HG03039 (cell line): ENCODE measurements around the gene RNF180.
"Not testable (repeated sequence)": the region's sequence is repeated elsewhere in the genome, so short reads cannot be mapped to it uniquely, and the experiment has no call there.

Experiments used
- ATAC-seq: cut with Tn5 transposase; IDR thresholded peaks from one replicate; pipeline ENCODE4 v1.9.1; 2021; ENCODE audit warnings: mild to moderate bottlenecking, moderate library complexity; ENCODE audit not compliant: unreplicated experiment

RNF180 gene

GRCh38 chr5:64180661-64181343 lies 15.2 kb downstream of the RNF180 start:
- no peak for ATAC-seq

GRCh38 chr5:64181440-64181839 lies 15.8 kb downstream of the RNF180 start:
- no peak for ATAC-seq

GRCh38 chr5:64183956-64184355 lies 18.3 kb downstream of the RNF180 start:
- ATAC-seq, result no peak

GRCh38 chr5:64184832-64185231 lies 19.2 kb downstream of the RNF180 start:
- no peak for ATAC-seq

- no peak for ATAC-seq
Observed at GRCh38 chr5:64188776-64189175, 23.1 kb downstream of the RNF180 start.

- ATAC-seq, result no peak
Observed at GRCh38 chr5:64190562-64191306, 25.1 kb downstream of the RNF180 start.

- no peak for ATAC-seq
Observed at GRCh38 chr5:64195981-64196380, 30.3 kb downstream of the RNF180 start.

- ATAC-seq, result no peak
Observed at GRCh38 chr5:64199425-64199824, 33.8 kb downstream of the RNF180 start.

- ATAC-seq, result no peak
Observed at GRCh38 chr5:64201996-64202395, 36.4 kb downstream of the RNF180 start.

- ATAC-seq, result no peak
Observed at GRCh38 chr5:64206653-64207052, 41.0 kb downstream of the RNF180 start.

GRCh38 chr5:64207978-64208377 lies 42.3 kb downstream of the RNF180 start:
- ATAC-seq, result no peak

- no peak for ATAC-seq
Observed at GRCh38 chr5:64209353-64209752, 43.7 kb downstream of the RNF180 start.

- no peak for ATAC-seq
Observed at GRCh38 chr5:64210866-64211265, 45.2 kb downstream of the RNF180 start.

- ATAC-seq, result no peak
Observed at GRCh38 chr5:64213011-64213410, 47.4 kb downstream of the RNF180 start.

GRCh38 chr5:64213531-64213930 lies 47.9 kb downstream of the RNF180 start:
- ATAC-seq, result no peak

GRCh38 chr5:64214132-64214531 lies 48.5 kb downstream of the RNF180 start:
- ATAC-seq, result no peak

- no peak for ATAC-seq
Observed at GRCh38 chr5:64221911-64222310, 56.3 kb downstream of the RNF180 start.

- ATAC-seq, result not testable (repeated sequence)
Observed at GRCh38 chr5:64225286-64225981, 59.8 kb downstream of the RNF180 start.

GRCh38 chr5:64227131-64227537 lies 61.5 kb downstream of the RNF180 start:
- ATAC-seq, result not testable (repeated sequence)

GRCh38 chr5:64229163-64229774 lies 63.6 kb downstream of the RNF180 start:
- ATAC-seq, result no peak

- no peak for ATAC-seq
Observed at GRCh38 chr5:64260756-64261155, 95.1 kb downstream of the RNF180 start.
